Stomach smooth muscle (tissue), 2 donors: Measurements from ENCODE around the gene WDR76.

Source experiments
- H3K27ac ChIP-seq: one replicate; pipeline ENCODE4 v1.7.0; 2013; ENCODE audit warnings: mild to moderate bottlenecking, low read length, inconsistent platforms
- H3K27me3 ChIP-seq, 2 donors: one replicate each; pipeline ENCODE4 v1.7.0; 2013; ENCODE audit warnings: low read length in 2 of 2; ENCODE audit not compliant: insufficient read depth in 2 of 2, control insufficient read depth in 1 of 2
- H3K36me3 ChIP-seq, 2 donors: one replicate each; pipeline ENCODE4 v1.7.0; 2013; ENCODE audit warnings: low read length in 2 of 2; ENCODE audit not compliant: control insufficient read depth in 2 of 2, insufficient read depth in 2 of 2
- H3K4me1 ChIP-seq: one replicate; pipeline ENCODE4 v1.7.0; 2013; ENCODE audit warnings: low read length; ENCODE audit not compliant: control insufficient read depth, insufficient read depth
- H3K4me3 ChIP-seq, 2 donors: one replicate each; pipeline ENCODE4 v1.7.0; 2013; ENCODE audit warnings: low read length in 2 of 2
- H3K9ac ChIP-seq, 2 donors: one replicate each; pipeline ENCODE4 v1.7.0; 2013; ENCODE audit warnings: low read length in 2 of 2, mild to moderate bottlenecking in 1 of 2
- H3K9me3 ChIP-seq, 2 donors: one replicate each; pipeline ENCODE4 v1.7.0; 2013; ENCODE audit warnings: low read length in 2 of 2; ENCODE audit not compliant: control insufficient read depth in 2 of 2
- donor health status: healthy.
- donor health status: Pancreatic carcinoma.

The WDR76 gene

GRCh38 chr15:43826508-43827341 is at the start of gene WDR76:
WDR76 (plus strand) TSS chr15:43827002; CDS start chr15:43827033, 31 bp downstream.
- Histone ChIP-seq H3K27ac (peak within 1 kb of the TSS; percentile 13), H3K9me3 (no peaks in the 10 kb centered on the region), H3K4me3 (peak within 1 kb of the TSS; percentile 62 to 80), H3K9ac (peak within 1 kb of the TSS; percentile 37 to 66), H3K27me3 (no peaks in the 10 kb centered on the region), H3K36me3 (no peaks in the 10 kb centered on the region), H3K4me1 (peaks cover 15% of the 10 kb centered on the region)

DNA sequence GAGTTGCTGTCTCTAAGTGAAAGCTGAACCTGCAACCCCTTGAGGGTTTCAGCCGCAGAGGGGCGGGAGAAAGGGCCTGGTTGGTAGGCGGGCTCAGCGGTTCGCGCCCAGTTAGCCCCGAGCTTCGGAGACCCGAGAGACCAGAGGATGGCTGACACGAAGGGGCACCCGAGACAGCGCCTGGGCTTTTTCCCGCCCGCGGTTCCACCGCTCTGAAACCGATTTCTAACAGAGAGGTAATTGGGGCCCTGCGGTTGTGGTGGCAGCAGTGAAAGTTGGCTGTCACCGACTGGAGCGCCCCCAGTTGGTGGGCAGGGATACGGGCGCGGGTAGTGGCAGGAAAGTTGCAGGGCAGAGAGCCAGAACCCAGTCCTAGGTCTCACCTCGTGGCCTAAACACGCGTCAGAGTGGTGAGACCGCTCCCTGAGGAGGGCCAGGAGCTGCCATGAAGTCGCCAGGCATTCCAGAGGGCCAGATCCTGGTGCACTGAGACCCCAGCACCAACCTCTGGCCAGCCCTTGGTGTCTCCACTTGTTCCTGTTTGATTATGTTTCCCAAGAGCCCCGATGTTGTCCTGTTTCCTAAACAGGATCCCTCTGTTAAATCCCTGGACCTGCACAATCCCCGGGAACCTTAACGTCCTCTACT is 49.4 kb upstream of the WDR76 start:
- Histone ChIP-seq H3K4me3 (peak overlapping the region; percentile 83 to 89), H3K9ac (peak overlapping the region; percentile 56 to 81), H3K27ac (peak overlapping the region; percentile 87), H3K9me3 (no peaks in the 10 kb centered on the region), H3K36me3 (peaks cover 3 to 5% of the 10 kb centered on the region in 2 donors), H3K27me3 (no peaks in the 10 kb centered on the region), H3K4me1 (peaks cover 16% of the 10 kb centered on the region)

DNA sequence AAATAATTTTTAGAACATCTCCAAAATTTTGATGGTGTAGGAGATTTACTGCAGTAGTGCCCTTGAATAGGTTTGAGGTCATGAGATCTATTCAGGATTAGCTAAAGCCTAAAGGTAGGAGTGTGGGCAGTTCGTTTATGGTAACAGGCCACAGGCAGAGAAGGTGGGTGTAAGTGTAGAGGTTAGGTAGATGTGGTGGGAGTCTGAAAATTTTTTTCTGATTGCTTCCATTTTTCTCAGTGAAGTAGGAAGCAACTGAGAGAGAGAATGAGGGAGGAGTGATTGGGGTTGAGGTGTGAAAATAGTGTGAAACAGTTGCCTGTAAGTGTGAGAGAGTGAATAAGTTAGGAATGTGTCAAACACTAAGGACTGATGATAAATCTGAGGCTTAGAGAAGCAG is 47.8 kb upstream of the WDR76 start:
- Histone ChIP-seq H3K9me3 (no peaks in the 10 kb centered on the region), H3K27me3 (no peaks in the 10 kb centered on the region), H3K4me3 (no peak overlapping the region), H3K4me1 (peaks cover 16% of the 10 kb centered on the region), H3K36me3 (no peaks in the 10 kb centered on the region), H3K9ac (no peak overlapping the region), H3K27ac (no peak overlapping the region)

DNA sequence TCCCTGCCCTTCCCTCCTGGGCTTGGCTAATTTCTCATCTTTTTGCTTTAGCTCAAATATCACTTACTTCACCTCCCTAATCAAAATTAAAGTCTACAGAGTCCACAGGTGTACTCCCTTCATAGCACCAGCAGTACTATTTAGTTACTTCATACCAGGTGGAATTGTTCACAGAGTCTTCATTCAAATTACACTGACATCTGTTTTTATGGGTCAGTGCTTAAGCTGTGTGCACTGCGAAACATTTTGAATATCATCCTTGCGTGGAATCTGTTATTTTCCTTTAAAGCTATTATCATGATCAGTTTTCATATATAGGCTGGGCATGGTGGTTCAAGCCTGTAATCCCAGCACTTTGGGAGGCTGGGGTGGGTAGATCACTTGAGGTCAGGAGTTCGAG is 37.4 kb upstream of the WDR76 start:
- no peaks in the 10 kb centered on the region for H3K27me3 ChIP-seq
- H3K36me3 ChIP-seq, result peaks cover 8 to 10% of the 10 kb centered on the region in 2 donors
- peaks cover 19% of the 10 kb centered on the region for H3K4me1 ChIP-seq
- no peaks in the 10 kb centered on the region for H3K9me3 ChIP-seq
- no peak overlapping the region for H3K27ac ChIP-seq
- no peak overlapping the region for H3K4me3 ChIP-seq
- H3K9ac ChIP-seq, result no peak overlapping the region

- Histone ChIP-seq H3K27me3 (no peaks in the 10 kb centered on the region), H3K4me3 (peak within 1 kb of the TSS; percentile 99), H3K27ac (peak within 1 kb of the TSS; percentile 99), H3K9ac (peak within 1 kb of the TSS; percentile 100), H3K4me1 (peaks cover 36% of the 10 kb centered on the region), H3K36me3 (peaks cover 30 to 33% of the 10 kb centered on the region in 2 donors), H3K9me3 (no peaks in the 10 kb centered on the region)
Observed at GRCh38 chr15:43791993-43792760, 34.6 kb upstream of the WDR76 start, which contains the start of gene SERF2. SERF2 (plus strand) TSS chr15:43792320; CDS start chr15:43792377, 57 bp downstream.

GRCh38 chr15:43792761-43793476 is 33.9 kb upstream of the WDR76 start:
- Histone ChIP-seq H3K4me3 (peak overlapping the region; percentile 99), H3K36me3 (peaks cover 30 to 36% of the 10 kb centered on the region in 2 donors), H3K27me3 (no peaks in the 10 kb centered on the region), H3K27ac (peak overlapping the region; percentile 99), H3K9ac (peak overlapping the region; percentile 100), H3K4me1 (peaks cover 36% of the 10 kb centered on the region), H3K9me3 (no peaks in the 10 kb centered on the region)

DNA sequence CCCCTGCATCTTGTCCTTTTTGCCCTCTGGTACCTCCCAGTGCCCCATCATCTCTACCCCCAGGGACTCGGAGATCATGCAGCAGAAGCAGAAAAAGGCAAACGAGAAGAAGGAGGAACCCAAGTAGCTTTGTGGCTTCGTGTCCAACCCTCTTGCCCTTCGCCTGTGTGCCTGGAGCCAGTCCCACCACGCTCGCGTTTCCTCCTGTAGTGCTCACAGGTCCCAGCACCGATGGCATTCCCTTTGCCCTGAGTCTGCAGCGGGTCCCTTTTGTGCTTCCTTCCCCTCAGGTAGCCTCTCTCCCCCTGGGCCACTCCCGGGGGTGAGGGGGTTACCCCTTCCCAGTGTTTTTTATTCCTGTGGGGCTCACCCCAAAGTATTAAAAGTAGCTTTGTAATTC is 33.2 kb upstream of the WDR76 start:
- Histone ChIP-seq H3K4me3 (peak overlapping the region; percentile 99), H3K36me3 (peaks cover 30 to 38% of the 10 kb centered on the region in 2 donors), H3K9ac (peak overlapping the region; percentile 100), H3K27me3 (no peaks in the 10 kb centered on the region), H3K27ac (no peak overlapping the region), H3K9me3 (no peaks in the 10 kb centered on the region), H3K4me1 (peaks cover 39% of the 10 kb centered on the region)

- Histone ChIP-seq H3K9ac (peak overlapping the region in 1 of 2 donors; percentile 100), H3K27me3 (no peaks in the 10 kb centered on the region), H3K4me1 (peaks cover 41% of the 10 kb centered on the region), H3K4me3 (peak overlapping the region; percentile 32 to 99), H3K9me3 (no peaks in the 10 kb centered on the region), H3K27ac (peak overlapping the region; percentile 18), H3K36me3 (peaks cover 37 to 44% of the 10 kb centered on the region in 2 donors)
Observed at GRCh38 chr15:43794269-43795037, 32.3 kb upstream of the WDR76 start.

- Histone ChIP-seq H3K9ac (no peak overlapping the region), H3K27me3 (no peaks in the 10 kb centered on the region), H3K4me3 (no peak overlapping the region), H3K27ac (peak overlapping the region; percentile 18), H3K9me3 (no peaks in the 10 kb centered on the region), H3K36me3 (peaks cover 41 to 44% of the 10 kb centered on the region in 2 donors), H3K4me1 (peaks cover 48% of the 10 kb centered on the region)
Observed at GRCh38 chr15:43795197-43795596, 31.6 kb upstream of the WDR76 start.
